Fibroblast of lung (primary cell): Measurements from ENCODE around the gene RPH3AL. TPM values are rescaled to one million over a fixed set of nuclear protein-coding genes. Genes with fewer than 3 reads are reported as not detected.

Experiments
- DNase-seq, 2 donors: peaks; one replicate each; pipeline versions ENCODE4 v3.0.0 to v3.0.0-alpha.2; 2010; ENCODE audit warnings: low read depth in 2 of 2
- H2AFZ ChIP-seq: 2 replicates; pipeline ENCODE4 v1.5.1; 2012; ENCODE audit warnings: low read length, control low read depth, inconsistent platforms
- H3K27ac ChIP-seq: 2 replicates; pipeline ENCODE4 v1.5.1; 2011; ENCODE audit warnings: low read length, control low read depth; ENCODE audit not compliant: insufficient read depth
- H3K27me3 ChIP-seq: 2 replicates; pipeline ENCODE4 v1.5.1; 2011; ENCODE audit warnings: mild to moderate bottlenecking, low read length; ENCODE audit not compliant: control insufficient read depth, insufficient read depth
- H3K36me3 ChIP-seq: 2 replicates; pipeline ENCODE4 v1.5.1; 2011; ENCODE audit warnings: low read length; ENCODE audit not compliant: control insufficient read depth, insufficient read depth
- H3K4me1 ChIP-seq: 2 replicates; pipeline ENCODE4 v1.5.1; 2011; ENCODE audit warnings: low read length; ENCODE audit not compliant: control insufficient read depth, insufficient read depth; ENCODE audit errors: extremely low read depth
- H3K4me2 ChIP-seq: 2 replicates; pipeline ENCODE4 v1.5.1; 2011; ENCODE audit warnings: low read length, control low read depth; ENCODE audit not compliant: insufficient read depth; ENCODE audit errors: extremely low read depth
- H3K4me3 ChIP-seq, 4 experiments: fragments of 200-600 bp in 1 of 4; sonication (generic) in 1 of 4; replicated peaks in 1 of 4; 2 replicates each; pipeline ENCODE4 v1.5.1; 2011 to 2016; ENCODE audit warnings: low read length in 4 of 4, low read depth in 3 of 4, mild to moderate bottlenecking in 3 of 4, control low read depth in 2 of 4, inconsistent platforms in 1 of 4, mixed read lengths in 1 of 4; ENCODE audit not compliant: insufficient read depth in 1 of 4; ENCODE audit errors: control extremely low read depth in 1 of 4
- H3K79me2 ChIP-seq: 2 replicates; pipeline ENCODE4 v1.5.1; 2012; ENCODE audit warnings: mild to moderate bottlenecking, low read length, inconsistent platforms; ENCODE audit not compliant: control insufficient read depth, insufficient read depth
- H3K9ac ChIP-seq: 2 replicates; pipeline ENCODE4 v1.5.1; 2011; ENCODE audit warnings: mild to moderate bottlenecking, low read length, control low read depth; ENCODE audit not compliant: insufficient read depth
- H3K9me3 ChIP-seq: 2 replicates; pipeline ENCODE4 v1.5.1; 2012; ENCODE audit warnings: low read depth, low read length; ENCODE audit not compliant: control insufficient read depth, insufficient read depth
- H4K20me1 ChIP-seq: 2 replicates; pipeline ENCODE4 v1.5.1; 2011; ENCODE audit warnings: low read length; ENCODE audit not compliant: control insufficient read depth, insufficient read depth; ENCODE audit errors: extremely low read depth
- EZH2 ChIP-seq: IDR thresholded peaks from 2 replicates; pipeline ENCODE4 v1.5.1; 2012; ENCODE audit warnings: low read length, control low read depth, mild to moderate bottlenecking; ENCODE audit errors: missing control alignments
- polyA plus RNA-seq, 2 donors: library from polyadenylated mRNA; depleted of rRNA in 1 of 2; stranded (reverse) in 1 of 2; unstranded in 1 of 2; fragments of >200 nt; gene quantifications; 2 replicates each; pipeline ENCODE4 v1.2.1, GENCODE V29; 2011 to 2012; ENCODE audit warnings: missing spikeins in 1 of 2
- total RNA-seq: library from RNA; depleted of rRNA; stranded (reverse); fragments of >200 nt; gene quantifications from 2 replicates; pipeline ENCODE4 v1.2.1, GENCODE V29; 2014
- TF ChIP-seq, protein P1 (sequence below), 2 donors: IDR thresholded peaks in 1 of 2; conservative IDR thresholded peaks in 1 of 2; 1 replicate in 1 of 2; 2 replicates in 1 of 2; pipeline ENCODE4 v1.5.1; 2011 to 2012; ENCODE audit warnings: low read length in 2 of 2, control low read depth in 1 of 2, inconsistent platforms in 1 of 2, low read depth in 1 of 2, mild to moderate bottlenecking in 1 of 2

Gene RPH3AL
- total and polyA plus RNA-seq, 2 donors (not counting 1 experiment from before 2014, with no cell fraction given): 0.49 to 3.0 TPM

DNA sequence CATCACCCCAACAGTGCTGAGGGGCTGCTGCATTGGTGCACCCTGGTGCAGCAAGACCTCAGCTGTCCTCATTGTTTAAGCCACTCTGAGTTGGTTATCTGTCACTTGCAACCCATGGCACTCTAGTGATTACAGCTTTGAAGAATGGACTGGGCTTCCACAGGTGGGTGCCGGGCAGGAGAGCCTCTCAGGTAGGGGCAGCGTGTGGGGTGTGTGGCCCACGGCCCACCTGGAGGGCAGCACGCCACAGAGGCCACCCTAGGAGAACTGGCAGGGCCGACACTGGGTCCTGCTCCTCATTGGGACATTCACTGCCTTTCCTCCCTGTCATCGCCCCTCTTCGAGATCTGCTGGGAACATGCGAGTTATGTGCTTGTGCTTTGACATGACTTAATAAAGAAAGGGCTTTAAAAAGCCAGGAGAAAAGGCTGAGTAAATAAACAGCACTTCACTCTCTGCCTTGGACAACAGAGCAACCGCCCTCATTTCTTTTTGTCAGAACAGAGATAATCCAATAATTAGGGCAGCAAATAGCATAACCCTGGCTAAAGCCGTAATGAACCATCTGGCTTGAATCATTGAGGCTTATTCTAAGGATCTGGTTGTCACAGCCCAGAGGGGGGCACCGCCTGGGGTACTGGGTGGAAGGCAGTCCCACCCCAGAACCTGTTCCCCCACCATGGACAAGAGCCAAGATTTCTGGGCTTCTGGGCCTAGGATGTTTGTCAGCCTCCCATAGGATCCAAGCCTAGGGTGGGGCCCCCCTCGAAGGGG, 174.1 kb downstream of the RPH3AL start:
- no peak for TF ChIP-seq EZH2
- TF ChIP-seq, protein P1, sequence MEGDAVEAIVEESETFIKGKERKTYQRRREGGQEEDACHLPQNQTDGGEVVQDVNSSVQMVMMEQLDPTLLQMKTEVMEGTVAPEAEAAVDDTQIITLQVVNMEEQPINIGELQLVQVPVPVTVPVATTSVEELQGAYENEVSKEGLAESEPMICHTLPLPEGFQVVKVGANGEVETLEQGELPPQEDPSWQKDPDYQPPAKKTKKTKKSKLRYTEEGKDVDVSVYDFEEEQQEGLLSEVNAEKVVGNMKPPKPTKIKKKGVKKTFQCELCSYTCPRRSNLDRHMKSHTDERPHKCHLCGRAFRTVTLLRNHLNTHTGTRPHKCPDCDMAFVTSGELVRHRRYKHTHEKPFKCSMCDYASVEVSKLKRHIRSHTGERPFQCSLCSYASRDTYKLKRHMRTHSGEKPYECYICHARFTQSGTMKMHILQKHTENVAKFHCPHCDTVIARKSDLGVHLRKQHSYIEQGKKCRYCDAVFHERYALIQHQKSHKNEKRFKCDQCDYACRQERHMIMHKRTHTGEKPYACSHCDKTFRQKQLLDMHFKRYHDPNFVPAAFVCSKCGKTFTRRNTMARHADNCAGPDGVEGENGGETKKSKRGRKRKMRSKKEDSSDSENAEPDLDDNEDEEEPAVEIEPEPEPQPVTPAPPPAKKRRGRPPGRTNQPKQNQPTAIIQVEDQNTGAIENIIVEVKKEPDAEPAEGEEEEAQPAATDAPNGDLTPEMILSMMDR (conservative IDR thresholded peaks at IDR 0.05 in 1 of 2, IDR thresholded peaks at IDR 0.05 in 1 of 2; ENCODE audit: low read depth in 1 of 2, low read length in 2 of 2): no peak
- DNase-seq: no peak
- Histone ChIP-seq H2AFZ (no peak overlapping the region), H3K4me2 (no peak overlapping the region), H3K4me1 (no peaks in the 10 kb centered on the region), H3K27ac (no peak overlapping the region), H3K27me3 (peaks cover 19% of the 10 kb centered on the region), H3K9ac (no peak overlapping the region), H3K36me3 (no peaks in the 10 kb centered on the region), H3K79me2 (no peaks in the 10 kb centered on the region), H3K4me3 (no peak overlapping the region), H4K20me1 (no peaks in the 10 kb centered on the region), H3K9me3 (no peaks in the 10 kb centered on the region)

DNA sequence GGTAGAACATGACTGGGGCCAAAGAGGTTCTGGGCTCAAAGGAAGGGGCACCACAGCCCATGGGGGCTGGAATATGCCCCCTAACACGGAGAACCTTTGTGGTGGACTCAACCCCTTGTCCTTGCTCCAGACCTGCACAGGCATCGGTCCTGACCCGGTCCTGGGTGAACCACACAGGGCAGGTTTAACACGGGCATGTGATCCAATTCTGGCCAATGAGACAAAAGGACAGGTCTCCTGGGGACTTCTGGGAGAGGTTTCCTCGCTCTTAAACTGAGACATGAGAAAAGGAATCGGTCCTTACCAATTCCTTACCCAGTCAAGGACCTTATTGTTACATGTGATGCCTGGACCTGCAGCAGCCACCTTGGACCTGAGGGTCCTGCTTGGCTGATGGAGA, 174.8 kb downstream of the RPH3AL start:
- no peaks in the 10 kb centered on the region for H4K20me1 ChIP-seq
- H3K4me2 ChIP-seq: no peak overlapping the region
- H3K9me3 ChIP-seq: no peaks in the 10 kb centered on the region
- H2AFZ ChIP-seq: no peak overlapping the region
- no peak for TF ChIP-seq EZH2
- TF ChIP-seq, protein P1 (conservative IDR thresholded peaks at IDR 0.05 in 1 of 2, IDR thresholded peaks at IDR 0.05 in 1 of 2; ENCODE audit: low read depth in 1 of 2, low read length in 2 of 2): no peak
- peaks cover 17% of the 10 kb centered on the region for H3K27me3 ChIP-seq
- no peaks in the 10 kb centered on the region for H3K79me2 ChIP-seq
- H3K4me1 ChIP-seq: no peaks in the 10 kb centered on the region
- no peak overlapping the region for H3K27ac ChIP-seq
- no peak overlapping the region for H3K4me3 ChIP-seq
- H3K36me3 ChIP-seq: no peaks in the 10 kb centered on the region
- no peak for DNase-seq
- H3K9ac ChIP-seq: no peak overlapping the region

DNA sequence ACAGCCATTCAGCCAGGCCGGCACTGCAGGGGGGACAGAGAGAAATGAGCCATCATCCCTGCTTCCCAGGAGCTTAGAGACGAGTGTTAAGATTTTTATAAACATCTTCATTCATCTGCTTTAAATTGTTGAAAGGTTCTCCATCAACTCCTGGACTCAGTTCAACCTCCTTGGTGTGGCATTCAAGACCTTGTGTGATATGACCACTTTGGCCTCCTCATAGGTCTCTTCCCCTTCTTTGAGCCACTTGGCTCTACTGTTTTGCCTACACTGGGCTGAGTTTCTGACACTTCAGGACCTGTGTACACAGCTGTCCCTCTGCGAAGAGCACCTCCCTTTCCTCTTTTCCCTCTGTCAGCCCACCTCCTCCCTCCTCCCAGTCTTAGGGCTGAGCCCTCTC, 175.5 kb downstream of the RPH3AL start:
- Histone ChIP-seq H3K4me1 (no peaks in the 10 kb centered on the region), H3K9ac (no peak overlapping the region), H3K4me3 (no peak overlapping the region), H3K27me3 (peaks cover 12% of the 10 kb centered on the region), H2AFZ (no peak overlapping the region), H3K4me2 (no peak overlapping the region), H4K20me1 (no peaks in the 10 kb centered on the region), H3K27ac (no peak overlapping the region), H3K9me3 (no peaks in the 10 kb centered on the region), H3K79me2 (no peaks in the 10 kb centered on the region), H3K36me3 (no peaks in the 10 kb centered on the region)
- no peak for DNase-seq
- TF ChIP-seq, protein P1 (conservative IDR thresholded peaks at IDR 0.05 in 1 of 2, IDR thresholded peaks at IDR 0.05 in 1 of 2; ENCODE audit: low read depth in 1 of 2, low read length in 2 of 2): no peak
- TF ChIP-seq EZH2: no peak
